ENCODE results near the gene AEBP2. TPM values are rescaled to one million over a fixed set of nuclear protein-coding genes. Genes with fewer than 3 reads are reported as not detected.

AEBP2 gene
- total and polyA plus RNA-seq, 9 of the 15 experiments (the other 6 are each of a cell fraction or from before 2014, with no cell fraction given) = 5.7 to 43.7 (median 10.3) TPM

- TF ChIP-seq ERF (CRISPR knock-in tag; IDR thresholded peaks at IDR 0.05) = no peak
- TF ChIP-seq MCM5 (IDR thresholded peaks at IDR 0.05; ENCODE audit: low read depth) = no peak
- TF ChIP-seq FOSL1 (tag; conservative IDR thresholded peaks at IDR 0.05) = no peak
Observed at GRCh38 chr12:19533567-19533966, 94.3 kb downstream of the AEBP2 start (continued).

- POLR2A ChIA-PET = no interaction called here
- Histone ChIP-seq H3K27ac (ENCODE audit: extremely low read depth, low read depth, low read length) (no peak overlapping the region), H3K27me3 (ENCODE audit: control insufficient read depth in 2 of 2, insufficient read depth in 2 of 2, low read length in 2 of 2) (no peaks in the 10 kb centered on the region), H3K9ac (ENCODE audit: insufficient read depth in 1 of 2, low read depth in 2 of 2, low read length in 2 of 2) (no peak overlapping the region), H3K79me2 (ENCODE audit: control insufficient read depth, insufficient read depth, low read length) (no peaks in the 10 kb centered on the region), H3K9me1 (ENCODE audit: control insufficient read depth, insufficient read depth, low read length) (no peaks in the 10 kb centered on the region), H3K4me1 (replicated peaks in 1 of 2; ENCODE audit: control insufficient read depth in 2 of 2, insufficient read depth in 2 of 2, low read length in 2 of 2) (no peaks in the 10 kb centered on the region), H4K20me1 (replicated peaks; ENCODE audit: control insufficient read depth, insufficient read depth, low read length) (no peaks in the 10 kb centered on the region), H3K4me3 (no peak overlapping the region), H3K36me3 (ENCODE audit: control insufficient read depth, insufficient read depth, low read length) (no peaks in the 10 kb centered on the region), H3K4me2 (ENCODE audit: insufficient read depth, low read length) (no peak overlapping the region), H2AFZ (ENCODE audit: low read depth, low read length) (no peak overlapping the region), H3K9me3 (replicated peaks; ENCODE audit: control insufficient read depth, insufficient read depth, low read depth, low read length) (no peaks in the 10 kb centered on the region)
- CTCF ChIA-PET (ENCODE audit: low intra/inter-chr PET ratio) = no interaction called here
- no peak for TF ChIP-seq ZNF197 (CRISPR knock-in tag; IDR thresholded peaks at IDR 0.05; ENCODE audit: low read depth)
- no peak for TF ChIP-seq PBX2 (CRISPR knock-in tag; IDR thresholded peaks at IDR 0.05; ENCODE audit: low read depth)
- no peak for TF ChIP-seq PBX2 (tag; conservative IDR thresholded peaks at IDR 0.05; ENCODE audit: low read depth)
- no peak for TF ChIP-seq ILK (tag; IDR thresholded peaks at IDR 0.05; ENCODE audit: borderline replicate concordance, low read depth)
- TF ChIP-seq NKRF (IDR thresholded peaks at IDR 0.05; ENCODE audit: borderline replicate concordance) = no peak
- no peak for TF ChIP-seq NR0B1 (IDR thresholded peaks at IDR 0.05; ENCODE audit: partially characterized antibody)
- no peak for TF ChIP-seq ZNF174 (CRISPR knock-in tag; IDR thresholded peaks at IDR 0.05)
- TF ChIP-seq C11orf30 (IDR thresholded peaks at IDR 0.05; ENCODE audit: low read depth) = no peak
- no peak for TF ChIP-seq ZNF12 (CRISPR knock-in tag; IDR thresholded peaks at IDR 0.05)
- no peak for TF ChIP-seq PCBP2 (IDR thresholded peaks at IDR 0.05; ENCODE audit: low read depth, low read length, poor library complexity, severe bottlenecking)
- no peak for TF ChIP-seq SUPT5H (IDR thresholded peaks at IDR 0.05)
- ATAC-seq (no peak), FAIRE-seq (no peak), DNase-seq (ENCODE audit: extremely low read depth in 1 of 4, low spot score in 3 of 4) (no peak)
- intact Hi-C loops (cut with micrococcal nuclease) = no loop called here
- BruUV-seq (replicated peaks) = no TSS peak
- in situ Hi-C loops (cut with MboI) = no loop called here
Observed at GRCh38 chr12:19539071-19539470, 99.8 kb downstream of the AEBP2 start.

All from K562 (cell line).